ENCODE measurements around the gene RPL10A.

RPL10A gene

DNA sequence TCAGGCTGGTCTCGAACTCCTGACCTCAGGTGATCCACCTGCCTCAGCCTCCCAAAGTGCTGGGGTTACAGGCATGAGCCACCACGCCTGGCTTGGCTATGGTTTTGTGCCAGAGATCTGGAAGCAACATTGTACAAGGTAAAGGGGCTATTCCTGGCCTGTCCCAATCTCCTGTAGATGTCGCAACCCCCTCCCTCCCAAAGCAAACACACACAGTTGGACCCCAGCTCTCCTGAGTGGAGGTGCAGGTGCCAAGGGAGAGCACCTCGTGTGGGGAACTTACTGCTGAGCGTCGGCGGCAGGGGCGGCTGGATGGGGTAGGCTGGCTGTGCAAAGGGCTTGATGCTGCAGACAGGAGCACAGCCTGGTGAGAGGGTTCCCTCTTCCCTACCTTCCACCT, 8.8 kb downstream of the RPL10A start:
- DNase-seq = no peak

DNA sequence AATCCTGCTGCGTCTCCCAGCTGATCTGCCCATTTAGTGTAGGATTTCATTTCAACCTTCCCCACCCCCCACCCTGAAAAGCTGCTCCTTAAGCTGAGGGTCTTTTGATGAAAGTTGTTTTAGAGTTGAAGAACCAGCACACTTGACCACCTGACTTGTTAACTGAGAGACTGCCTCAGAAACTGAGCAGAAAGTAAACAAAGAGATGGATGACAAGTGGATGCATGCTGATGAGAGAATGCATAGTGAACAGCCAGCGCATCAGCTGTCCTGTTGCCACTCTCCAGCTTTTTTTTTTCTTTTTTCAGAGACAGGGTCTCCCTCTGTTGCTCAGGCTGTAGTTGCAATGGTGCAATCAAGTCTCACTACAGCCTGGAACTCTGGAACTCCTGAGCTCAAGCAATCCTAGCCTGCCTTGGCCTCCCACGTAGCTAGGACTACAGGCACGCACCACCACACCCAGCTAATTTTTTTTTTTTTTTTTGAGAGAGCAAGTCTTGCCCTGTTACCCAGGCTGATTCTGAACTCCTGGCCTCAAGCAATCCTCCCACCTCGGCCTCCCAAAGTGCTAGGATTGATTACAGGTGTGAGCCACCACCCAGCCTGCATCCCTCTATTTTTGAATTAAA, 9.5 kb downstream of the RPL10A start:
- no peak for DNase-seq

DNA sequence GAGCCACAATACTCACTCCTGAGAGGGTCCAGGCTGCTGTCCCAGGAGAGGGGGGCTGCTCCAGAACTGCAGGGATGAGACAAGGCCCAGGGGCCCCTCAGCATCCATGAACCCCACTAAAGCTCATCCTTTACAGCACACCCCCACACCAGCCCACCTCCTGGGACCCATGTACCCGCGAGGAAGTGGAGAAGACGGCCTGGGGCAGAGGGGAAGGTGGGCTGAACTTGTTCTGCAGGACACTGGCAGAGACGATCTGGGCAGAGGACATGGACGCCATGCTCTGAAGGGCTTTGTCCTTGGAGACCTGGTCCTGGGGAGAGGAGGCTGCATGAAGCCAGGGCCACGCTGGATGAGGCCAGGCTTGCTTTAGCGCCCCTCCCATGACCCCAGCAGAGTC, 10.1 kb downstream of the RPL10A start:
- no peak for DNase-seq

DNA sequence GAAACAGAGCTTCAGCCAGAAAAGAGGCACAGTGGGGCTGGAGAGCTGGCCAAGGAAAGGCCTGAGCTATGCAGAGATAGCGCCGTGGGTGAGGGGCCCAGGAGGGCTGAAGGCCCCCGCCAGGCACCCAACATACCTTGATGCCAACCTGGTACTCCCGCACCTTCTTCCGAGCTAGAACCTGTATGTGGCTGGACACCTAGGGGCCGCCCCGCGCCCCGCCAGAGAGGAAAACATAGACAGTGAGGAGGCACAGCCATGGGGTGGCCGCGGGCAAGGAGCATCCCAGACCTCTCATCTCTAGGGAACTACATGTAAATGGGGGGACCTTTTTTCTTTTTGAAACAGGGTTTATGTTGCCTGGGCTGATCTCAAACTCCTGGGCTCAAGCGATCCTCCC, 12.0 kb downstream of the RPL10A start:
- no peak for DNase-seq

DNA sequence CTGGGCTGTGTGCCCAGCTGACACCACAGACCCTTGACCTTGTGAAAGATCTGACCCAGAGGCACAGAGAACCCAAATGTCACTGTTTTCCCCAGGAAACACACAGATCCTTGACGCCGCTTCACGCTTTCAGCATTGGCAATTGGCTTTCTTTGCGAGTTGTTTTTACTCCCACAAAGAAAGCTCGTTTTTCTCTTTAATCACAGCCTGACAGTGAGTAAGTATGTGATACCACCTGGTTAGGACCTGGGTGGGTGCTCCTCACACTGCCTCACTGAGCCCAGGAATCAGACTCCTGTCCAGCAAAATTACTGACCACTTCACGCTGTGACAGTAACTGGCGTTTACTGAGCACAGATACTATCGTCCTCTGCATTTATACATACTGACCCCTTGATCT, 13.0 kb downstream of the RPL10A start:
- DNase-seq = no peak

DNA sequence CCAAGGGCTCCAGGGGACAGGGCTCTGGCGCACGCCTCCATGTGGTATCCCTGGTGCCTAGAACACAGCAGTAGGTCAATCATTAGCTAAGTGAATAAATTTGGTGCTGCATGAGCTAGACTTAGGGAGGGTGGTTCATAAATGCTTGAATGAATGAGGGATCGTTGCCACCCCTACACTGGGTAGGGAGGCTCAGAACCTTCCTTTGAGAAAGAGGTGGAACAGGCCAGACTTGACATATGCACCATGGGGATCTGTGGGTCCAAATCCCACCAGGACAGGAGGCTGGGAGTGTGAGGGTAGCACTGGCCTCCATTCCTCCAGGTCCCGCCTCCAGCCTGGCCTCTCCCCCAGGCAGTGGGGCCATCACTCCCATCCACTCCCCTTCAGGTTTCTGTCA, 14.9 kb downstream of the RPL10A start:
- DNase-seq = no peak

DNA sequence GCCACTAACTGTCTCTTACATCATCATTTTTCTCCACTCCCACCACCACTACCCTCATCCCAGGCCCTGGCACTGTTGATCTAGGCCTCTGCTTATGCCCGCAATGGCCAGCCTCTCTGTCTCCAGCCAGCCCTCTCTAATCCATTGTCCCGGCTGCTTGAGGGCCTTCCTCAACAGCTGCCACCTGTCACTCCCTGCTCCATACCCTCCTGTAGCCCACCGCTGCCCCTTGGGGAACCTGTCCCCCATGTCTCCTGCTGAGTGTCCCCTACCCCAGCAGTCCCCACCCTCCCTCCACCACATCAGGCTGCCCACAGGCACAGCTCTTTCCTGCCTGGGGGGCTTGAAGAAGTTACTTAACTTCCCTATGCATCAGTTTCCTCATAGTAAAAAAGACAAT, 15.3 kb downstream of the RPL10A start:
- no peak for DNase-seq

DNA sequence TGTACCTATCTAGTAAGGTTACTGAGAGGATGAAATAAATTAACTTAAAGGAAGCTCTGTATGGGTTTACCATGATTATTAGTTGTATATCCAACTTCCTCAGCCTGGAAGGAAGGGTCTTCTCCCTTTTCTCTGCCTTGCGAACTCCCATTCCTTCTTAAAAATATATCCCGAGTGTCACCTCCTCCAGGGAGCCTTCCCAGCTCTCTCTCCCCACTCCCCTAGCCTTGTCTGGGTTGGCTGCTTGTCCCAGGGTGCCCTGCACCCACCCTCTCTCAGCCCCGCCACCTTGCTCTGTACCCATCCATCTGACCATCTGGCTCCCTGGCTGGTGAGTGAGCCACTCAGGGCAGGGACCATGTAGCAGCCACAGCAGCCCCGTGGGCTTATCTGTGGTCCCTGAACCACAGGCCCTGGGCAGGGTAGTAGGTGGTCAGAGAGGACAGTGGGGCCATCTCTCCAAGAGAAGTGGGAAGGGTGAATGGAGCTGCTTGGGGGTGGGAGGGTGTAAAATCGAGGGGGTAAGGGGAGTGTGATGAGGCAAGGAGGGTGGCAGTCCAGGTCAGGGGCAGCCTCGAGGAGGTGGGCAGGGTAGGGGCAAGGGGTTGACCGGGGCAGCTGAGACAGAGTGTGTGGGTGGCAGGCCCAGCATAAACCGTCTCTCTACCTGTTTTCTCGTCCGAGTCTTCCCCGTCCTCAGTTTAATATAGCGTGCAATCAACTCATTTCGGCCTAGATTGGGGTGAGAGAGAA, 15.9 kb downstream of the RPL10A start:
- DNase-seq = no peak

DNA sequence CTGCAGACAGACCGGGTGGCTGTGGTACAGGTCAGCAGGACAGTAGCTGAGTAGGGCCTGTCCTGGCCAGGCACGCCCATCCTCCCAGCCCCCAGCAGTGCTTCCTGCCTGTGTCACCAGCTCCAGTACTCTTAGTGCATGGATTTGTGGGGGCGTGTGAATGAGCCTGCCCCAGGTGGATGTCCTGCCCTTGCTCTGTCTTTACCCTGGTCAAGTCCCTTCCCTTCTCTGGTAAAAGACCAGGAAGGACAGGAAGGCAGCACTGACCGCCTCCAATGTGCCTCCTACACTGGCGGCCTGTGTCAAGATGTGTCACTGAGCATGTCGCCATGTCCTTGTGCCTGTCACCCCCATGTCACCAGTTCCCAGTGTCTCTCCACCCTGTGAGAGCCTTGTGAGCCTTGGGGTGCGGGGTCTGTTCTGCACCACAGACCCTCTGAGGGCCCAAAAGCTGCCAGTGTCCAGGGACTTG, 16.8 kb downstream of the RPL10A start:
- no peak for DNase-seq

DNA sequence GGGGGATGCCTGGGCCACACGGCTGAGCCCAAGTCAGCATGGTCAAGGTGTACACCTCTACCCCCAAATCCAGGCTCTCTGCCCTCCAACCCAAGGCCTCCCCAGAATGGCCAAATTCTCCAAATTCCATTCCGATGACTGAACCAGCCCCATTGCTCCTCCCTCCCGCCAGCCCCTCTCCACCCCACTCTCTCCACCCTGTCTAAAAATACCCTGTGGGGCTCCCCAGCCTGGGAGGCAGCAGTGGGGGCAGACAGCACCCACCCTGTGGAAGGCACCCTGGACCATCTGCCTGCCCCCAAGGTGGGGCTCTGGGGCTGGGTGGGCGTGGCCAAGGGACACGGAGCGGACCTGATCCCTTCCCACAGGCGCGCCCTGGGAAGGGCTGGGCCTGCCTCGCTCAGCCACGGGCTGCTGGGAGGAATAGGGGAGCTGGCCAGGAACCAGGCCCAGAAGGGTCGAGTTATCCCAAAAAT, 17.2 kb downstream of the RPL10A start:
- no peak for DNase-seq

DNA sequence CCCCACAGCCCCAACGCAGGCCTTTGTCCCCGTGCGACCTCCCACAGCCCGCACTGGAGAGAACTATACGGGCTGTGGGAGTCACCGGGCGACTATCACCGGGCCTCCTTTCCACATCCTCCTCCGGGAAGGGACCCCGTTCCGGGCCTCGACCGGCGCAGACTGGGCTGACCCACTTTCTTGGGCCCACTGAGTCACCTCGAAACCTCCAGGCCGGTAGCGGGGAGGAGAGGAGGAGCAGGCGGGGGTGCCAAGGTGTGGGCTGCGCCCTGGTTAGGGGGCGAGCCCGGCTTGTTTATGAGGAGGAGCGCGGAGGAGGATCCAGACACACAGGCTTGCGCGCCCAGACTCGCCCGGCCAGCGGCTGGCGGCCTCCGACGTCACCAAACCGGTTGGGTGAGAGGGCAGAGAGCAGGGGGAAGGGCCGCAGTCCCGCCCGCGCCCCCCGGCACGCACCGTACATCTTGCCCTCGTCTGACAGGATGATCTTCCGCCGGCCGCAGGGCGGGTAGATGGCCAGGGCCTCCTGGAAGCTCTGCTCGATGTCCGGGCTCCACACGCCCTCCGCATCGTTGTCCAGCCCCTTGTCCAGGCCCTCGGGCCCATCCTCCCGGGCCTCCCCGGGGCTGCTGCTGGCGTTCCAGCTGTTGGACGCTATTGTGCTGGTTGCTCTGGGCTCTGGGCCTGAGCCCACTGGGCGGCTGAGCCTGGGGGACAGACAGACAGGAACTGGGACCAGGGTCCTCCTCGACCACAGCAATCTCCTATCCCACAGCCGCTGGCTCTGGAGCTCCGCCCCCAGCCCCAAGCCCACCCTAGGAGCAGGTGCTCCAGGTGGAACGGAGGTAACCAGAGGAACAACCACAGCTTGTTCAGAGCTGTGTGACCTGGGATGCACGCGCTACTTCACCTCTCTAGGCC, 18.1 kb downstream of the RPL10A start:
- DNase-seq = no peak

DNA sequence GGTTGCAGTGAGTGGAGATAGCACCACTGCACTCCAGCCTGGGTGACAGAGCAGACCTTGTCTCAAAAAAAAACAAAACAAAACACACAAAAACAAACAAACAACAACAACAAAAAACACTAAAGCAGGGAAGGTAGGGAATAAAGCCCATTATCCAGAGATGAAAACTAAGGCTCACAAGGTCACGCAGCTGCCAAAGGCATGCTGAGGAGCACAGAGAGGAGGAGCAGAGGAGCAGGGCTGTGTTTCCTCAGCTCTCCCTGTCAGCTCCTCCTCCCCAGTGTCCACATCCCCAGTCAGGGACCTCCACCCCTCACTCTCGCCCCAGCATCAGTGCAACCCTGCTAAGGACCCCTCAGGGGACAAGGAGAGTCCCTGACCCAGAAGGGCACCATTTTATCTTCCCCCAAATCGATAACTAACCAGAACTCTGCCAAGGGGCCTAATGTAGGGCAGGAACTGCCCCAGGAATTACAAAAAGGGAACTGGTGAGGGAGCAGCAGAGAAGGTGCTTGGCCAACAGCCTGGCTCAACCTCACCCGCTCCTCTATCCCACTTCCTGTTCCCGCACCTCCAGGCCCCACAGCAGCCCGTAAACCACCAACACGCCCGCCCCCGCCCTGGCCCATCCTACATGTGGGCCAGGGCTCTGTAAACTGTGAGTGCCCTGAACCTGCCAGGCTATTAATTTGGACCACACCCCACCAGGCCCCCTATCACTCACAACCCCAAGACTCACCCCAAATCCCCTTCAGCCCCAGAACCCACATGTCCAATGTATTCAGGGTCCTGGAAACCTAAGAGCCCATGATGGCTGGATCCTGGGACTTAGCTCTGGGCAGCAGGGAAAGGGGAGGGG, 19.7 kb downstream of the RPL10A start:
- no peak for DNase-seq

DNA sequence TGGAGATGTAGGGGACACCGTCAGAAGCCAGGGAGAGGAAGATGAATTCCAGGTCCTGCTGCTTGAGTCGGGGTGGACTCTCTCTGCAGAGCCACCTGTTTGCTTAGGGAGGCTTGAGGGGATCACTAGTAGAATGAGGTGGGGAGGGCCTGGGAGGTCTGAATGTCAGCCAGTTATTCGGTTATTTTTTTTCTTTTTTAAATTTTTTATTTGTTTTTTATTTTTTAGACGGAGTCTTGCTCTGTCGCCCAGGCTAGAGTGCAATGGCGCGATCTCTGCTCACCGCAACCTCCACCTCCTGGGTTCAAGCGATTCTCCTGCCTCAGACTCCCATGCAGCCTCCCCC, 20.3 kb downstream of the RPL10A start:
- no peak for DNase-seq

DNA sequence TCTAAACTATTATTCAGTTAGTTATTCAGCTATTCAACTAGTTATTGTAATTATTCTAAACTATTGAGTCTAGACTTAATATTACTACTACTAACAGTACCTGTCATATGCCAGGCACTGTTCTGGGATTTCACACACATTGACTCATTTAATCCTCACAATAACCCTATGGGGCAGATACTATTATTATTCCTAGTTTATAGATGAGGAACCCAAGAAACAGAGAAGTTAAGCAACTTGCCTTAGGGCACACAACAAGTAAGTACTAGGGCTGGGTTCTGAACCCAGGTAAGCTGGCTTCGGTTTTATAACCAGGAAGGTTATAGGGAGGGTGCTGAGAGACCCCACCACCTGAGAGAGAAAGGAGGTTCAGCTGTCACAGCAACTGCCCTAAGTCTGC, 20.9 kb downstream of the RPL10A start:
- no peak for DNase-seq

DNA sequence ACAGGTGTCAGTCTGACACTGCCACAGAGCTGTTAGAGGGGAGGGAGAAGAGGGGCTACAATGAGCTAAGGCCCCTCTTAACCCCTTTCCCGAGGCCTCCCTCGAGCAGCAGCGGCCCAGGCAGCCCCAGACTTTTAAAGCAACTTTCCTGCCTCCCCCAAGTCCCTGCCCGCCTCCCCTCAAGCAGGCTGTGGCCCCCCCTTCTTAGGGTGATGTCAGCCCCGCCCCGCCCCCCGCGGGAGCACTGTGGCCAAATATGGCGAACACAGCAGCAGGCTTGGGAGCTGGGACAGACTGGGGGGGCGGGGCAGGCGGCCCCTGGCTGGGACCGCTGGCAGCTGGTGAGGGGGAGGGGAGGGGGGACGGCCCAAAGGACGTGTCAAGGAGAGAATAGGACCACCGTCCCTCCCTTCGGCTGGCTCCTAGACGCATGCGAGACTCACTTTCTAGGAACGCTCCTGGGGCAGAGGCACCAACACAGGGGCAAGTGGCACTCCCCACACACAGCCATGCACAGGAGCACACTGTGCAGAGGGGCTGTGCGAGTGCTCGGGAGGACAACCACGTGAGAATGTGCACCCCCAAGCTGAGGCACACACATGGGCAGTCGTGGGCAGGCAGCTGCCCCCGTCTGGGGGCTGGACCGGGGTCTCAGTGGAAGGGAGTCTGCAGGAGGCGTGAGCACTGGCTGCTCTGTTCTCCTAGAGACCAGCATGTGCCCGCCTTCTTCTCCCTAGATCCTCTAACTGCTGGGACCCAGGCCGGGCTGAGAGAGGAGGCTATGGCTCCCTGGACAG, 22.0 kb downstream of the RPL10A start:
- DNase-seq = no peak

DNA sequence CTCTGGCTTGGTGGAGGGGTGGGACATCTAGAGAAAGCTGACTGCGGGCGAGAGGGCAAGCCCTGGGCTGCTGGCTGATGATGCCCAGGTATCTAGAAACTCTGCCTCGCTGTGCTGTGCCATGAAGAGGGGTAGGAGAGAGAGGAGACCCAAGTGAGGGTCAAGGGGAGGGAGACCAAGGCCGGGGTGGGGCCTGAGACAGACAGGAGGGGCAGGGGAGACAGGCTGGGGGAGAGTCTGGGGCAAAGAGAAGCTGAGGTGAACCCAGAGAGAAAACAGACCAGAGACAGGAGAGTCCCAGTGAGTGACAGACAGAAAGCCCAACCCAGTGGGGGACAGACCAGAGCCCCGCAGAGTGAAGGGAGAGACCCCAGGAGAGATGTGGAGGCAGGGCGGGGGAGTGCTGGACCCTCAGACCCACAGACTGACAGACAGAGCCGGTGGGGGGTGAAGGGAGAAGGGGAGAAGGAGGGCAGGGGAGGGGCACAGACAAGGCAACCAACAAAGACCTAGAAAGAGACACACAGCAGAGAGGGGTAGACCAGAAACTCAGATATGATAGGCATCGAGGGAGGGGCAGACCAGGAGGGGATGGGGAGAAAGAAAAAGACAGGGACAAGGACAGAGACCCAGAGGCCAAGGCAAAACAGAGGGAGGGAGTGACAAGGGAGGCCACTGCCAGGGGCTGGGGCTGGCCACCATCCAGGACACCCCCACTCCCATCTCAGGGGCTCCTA, 22.8 kb downstream of the RPL10A start:
- no peak for DNase-seq

DNA sequence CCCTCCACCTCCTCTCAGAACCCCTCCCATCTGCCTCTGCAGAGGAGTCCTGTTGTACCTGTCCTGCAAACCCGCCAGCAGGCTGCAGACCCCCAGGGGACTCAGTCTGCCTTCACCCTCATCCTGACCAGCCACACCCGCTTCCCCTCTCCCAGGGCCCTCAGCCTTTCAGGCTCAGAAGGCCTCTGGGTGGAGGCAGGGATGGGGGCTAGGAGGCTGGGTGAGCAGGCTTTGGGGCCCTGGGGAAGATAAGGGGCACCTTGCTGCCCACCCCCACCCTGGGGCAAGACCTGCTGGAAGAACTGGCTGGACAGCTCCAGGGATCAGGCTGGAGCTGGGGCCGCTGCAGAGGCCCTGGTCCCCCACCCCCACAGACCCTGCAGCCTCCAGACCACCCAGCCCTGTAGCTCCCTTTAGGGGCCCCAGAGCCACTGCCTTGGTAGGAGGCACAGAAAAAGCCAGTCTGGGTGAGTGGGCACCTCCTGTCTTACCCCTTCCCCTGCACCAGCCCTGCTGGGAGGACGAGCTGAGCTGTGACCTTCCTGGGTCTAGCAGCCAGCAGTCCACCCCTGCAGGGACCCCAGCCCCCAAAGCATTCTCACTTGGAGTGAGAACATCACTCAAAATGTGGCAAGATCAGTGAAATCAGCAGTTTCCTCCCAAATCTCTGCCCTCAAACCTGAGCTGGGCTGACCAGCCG, 23.5 kb downstream of the RPL10A start:
- DNase-seq = no peak

DNA sequence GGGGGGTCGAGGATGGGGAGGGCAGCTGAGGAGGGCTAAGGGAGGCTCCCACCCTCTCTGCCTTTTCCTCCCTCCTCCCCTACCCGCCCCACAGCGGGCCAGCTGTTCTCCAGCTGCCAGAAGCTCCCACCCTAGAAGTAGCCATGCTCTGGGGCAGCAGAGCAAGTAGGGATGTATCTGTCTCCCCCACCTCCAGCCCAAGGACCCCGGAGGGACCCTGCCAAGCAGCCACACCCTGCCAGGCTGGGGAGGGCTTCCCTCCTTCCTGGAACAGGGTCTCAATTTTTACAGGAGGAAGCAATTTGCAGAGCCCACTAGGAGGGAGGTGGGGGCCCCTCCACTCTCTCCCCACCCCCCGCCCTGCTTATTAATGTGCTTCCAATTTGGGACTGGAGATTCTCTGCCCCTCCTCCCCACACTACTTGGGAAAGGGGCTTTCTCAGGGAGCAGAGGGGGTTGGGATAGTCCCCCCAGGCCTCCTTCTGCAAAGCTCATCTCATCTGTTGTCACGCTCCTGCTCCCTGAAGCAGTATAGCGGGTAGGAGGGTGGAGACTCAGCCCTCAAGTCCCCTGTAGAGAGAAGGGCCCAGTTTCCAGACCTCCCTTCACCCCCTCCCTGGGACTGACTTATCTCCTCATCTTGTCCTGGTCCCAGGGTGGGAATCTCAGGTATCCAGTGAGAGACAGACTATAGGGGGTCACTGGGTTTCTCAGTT, 24.2 kb downstream of the RPL10A start:
- no peak for DNase-seq

DNA sequence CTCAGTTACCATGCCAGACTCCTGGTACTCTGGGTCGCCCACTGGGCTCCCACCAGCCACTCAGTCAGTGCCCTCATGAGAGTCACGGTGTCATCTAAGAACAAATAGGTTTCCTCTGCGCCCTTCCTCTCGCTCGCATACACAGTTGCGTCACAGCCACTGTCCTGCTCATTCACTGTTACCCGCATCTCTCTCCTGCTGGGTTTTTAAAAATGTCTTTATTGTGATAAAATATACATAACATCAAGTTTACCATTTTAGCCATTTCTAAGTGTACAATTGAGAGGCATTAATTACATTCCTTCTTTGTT, 24.7 kb downstream of the RPL10A start:
- no peak for DNase-seq
